ENCODE data around the gene UNC119B. TPM values are rescaled to one million over a fixed set of nuclear protein-coding genes. Genes with fewer than 3 reads are reported as not detected.
A peak's percentile ranks its signal among the peaks of the same experiment; 100 is the strongest.

Gene UNC119B
- total and polyA plus RNA-seq, 2 donors = 9.3 to 12.0 TPM

- peaks cover 0 to 7% of the 10 kb centered on the region in 2 donors for H3K36me3 ChIP-seq (ENCODE audit: control insufficient read depth in 2 of 2, insufficient read depth in 2 of 2, low read length in 1 of 2)
- no peaks in the 10 kb centered on the region for H3K27me3 ChIP-seq (ENCODE audit: control insufficient read depth in 2 of 2, insufficient read depth in 1 of 2, low read length in 1 of 2)
- H3K4me3 ChIP-seq (ENCODE audit: low read length in 2 of 2) = peak within 1 kb of the TSS; percentile 89
- peak; percentile 91 to 99 (median 98) for DNase-seq (ENCODE audit: low read depth in 6 of 9, low spot score in 9 of 9)
- WGBS = under 1% methylated on average over 84 of the region's 84 CpGs
- peak within 1 kb of the TSS; percentile 91 to 99 for H3K27ac ChIP-seq (ENCODE audit: low read depth in 1 of 2, low read length in 1 of 2)
- H3K9me3 ChIP-seq (ENCODE audit: control insufficient read depth in 2 of 2, insufficient read depth in 1 of 2, low read length in 1 of 2) = peaks cover 0 to 7% of the 10 kb centered on the region in 2 donors
- H3K4me1 ChIP-seq (ENCODE audit: control insufficient read depth in 2 of 2, insufficient read depth in 2 of 2, low read length in 2 of 2) = peaks cover 19 to 46% of the 10 kb centered on the region in 2 donors
These were observed 23.3 kb upstream of the UNC119B start, which contains the start of gene MLEC for GRCh38 chr12:120686690-120687577. TSS of gene MLEC (plus strand) at chr12:120687149. CDS start at chr12:120687297, 148 bp downstream.

GRCh38 chr12:120687578-120688289 is 22.5 kb upstream of the UNC119B start:
- under 1% methylated on average over 31 of the region's 31 CpGs for WGBS

GRCh38 chr12:120688527-120689071 is 21.7 kb upstream of the UNC119B start:
- H3K4me1 ChIP-seq (ENCODE audit: control insufficient read depth in 2 of 2, insufficient read depth in 2 of 2, low read length in 2 of 2) = peaks cover 23 to 54% of the 10 kb centered on the region in 2 donors
- H3K27ac ChIP-seq (ENCODE audit: low read depth in 1 of 2, low read length in 1 of 2) = no peak overlapping the region
- no peaks in the 10 kb centered on the region for H3K27me3 ChIP-seq (ENCODE audit: control insufficient read depth in 2 of 2, insufficient read depth in 1 of 2, low read length in 1 of 2)
- peaks cover 0 to 7% of the 10 kb centered on the region in 2 donors for H3K9me3 ChIP-seq (ENCODE audit: control insufficient read depth in 2 of 2, insufficient read depth in 1 of 2, low read length in 1 of 2)
- peak overlapping the region; percentile 89 for H3K4me3 ChIP-seq (ENCODE audit: low read length in 2 of 2)
- peak in 1 of 9 donors; percentile 41 for DNase-seq (ENCODE audit: low read depth in 6 of 9, low spot score in 9 of 9)
- WGBS = 22% methylated on average over 6 of the region's 6 CpGs
- peaks cover 6 to 10% of the 10 kb centered on the region in 2 donors for H3K36me3 ChIP-seq (ENCODE audit: control insufficient read depth in 2 of 2, insufficient read depth in 2 of 2, low read length in 1 of 2)

More at GRCh38 chr12:120687578-120688289, 22.5 kb upstream of the UNC119B start:
- Histone ChIP-seq H3K4me1 (ENCODE audit: control insufficient read depth in 2 of 2, insufficient read depth in 2 of 2, low read length in 2 of 2) (peaks cover 22 to 50% of the 10 kb centered on the region in 2 donors), H3K27ac (ENCODE audit: low read depth in 1 of 2, low read length in 1 of 2) (peak overlapping the region; percentile 66 to 91), H3K27me3 (ENCODE audit: control insufficient read depth in 2 of 2, insufficient read depth in 1 of 2, low read length in 1 of 2) (no peaks in the 10 kb centered on the region), H3K36me3 (ENCODE audit: control insufficient read depth in 2 of 2, insufficient read depth in 2 of 2, low read length in 1 of 2) (peaks cover under 1 to 7% of the 10 kb centered on the region in 2 donors), H3K9me3 (ENCODE audit: control insufficient read depth in 2 of 2, insufficient read depth in 1 of 2, low read length in 1 of 2) (peaks cover 0 to 7% of the 10 kb centered on the region in 2 donors), H3K4me3 (ENCODE audit: low read length in 2 of 2) (peak overlapping the region; percentile 89)
- DNase-seq (ENCODE audit: low read depth in 6 of 9, low spot score in 9 of 9) = peak in 3 of 9 donors; percentile 38 to 69 (median 45)

GRCh38 chr12:120689397-120690082 is 20.7 kb upstream of the UNC119B start:
- H3K4me1 ChIP-seq (ENCODE audit: control insufficient read depth in 2 of 2, insufficient read depth in 2 of 2, low read length in 2 of 2) = peaks cover 23 to 53% of the 10 kb centered on the region in 2 donors
- peaks cover 0 to 7% of the 10 kb centered on the region in 2 donors for H3K9me3 ChIP-seq (ENCODE audit: control insufficient read depth in 2 of 2, insufficient read depth in 1 of 2, low read length in 1 of 2)
- H3K4me3 ChIP-seq (ENCODE audit: low read length in 2 of 2) = no peak overlapping the region
- DNase-seq (ENCODE audit: low read depth in 6 of 9, low spot score in 9 of 9) = no peak
- H3K27ac ChIP-seq (ENCODE audit: low read depth in 1 of 2, low read length in 1 of 2) = no peak overlapping the region
- no peaks in the 10 kb centered on the region for H3K27me3 ChIP-seq (ENCODE audit: control insufficient read depth in 2 of 2, insufficient read depth in 1 of 2, low read length in 1 of 2)
- peaks cover 12 to 20% of the 10 kb centered on the region in 2 donors for H3K36me3 ChIP-seq (ENCODE audit: control insufficient read depth in 2 of 2, insufficient read depth in 2 of 2, low read length in 1 of 2)
- 94% methylated on average over 6 of the region's 6 CpGs for WGBS

GRCh38 chr12:120690083-120690450 is 20.2 kb upstream of the UNC119B start:
- no peak for DNase-seq (ENCODE audit: low read depth in 6 of 9, low spot score in 9 of 9)
- H3K36me3 ChIP-seq (ENCODE audit: control insufficient read depth in 2 of 2, insufficient read depth in 2 of 2, low read length in 1 of 2) = peaks cover 17 to 25% of the 10 kb centered on the region in 2 donors
- no peak overlapping the region for H3K4me3 ChIP-seq (ENCODE audit: low read length in 2 of 2)
- no peak overlapping the region for H3K27ac ChIP-seq (ENCODE audit: low read depth in 1 of 2, low read length in 1 of 2)
- peaks cover 0 to 7% of the 10 kb centered on the region in 2 donors for H3K9me3 ChIP-seq (ENCODE audit: control insufficient read depth in 2 of 2, insufficient read depth in 1 of 2, low read length in 1 of 2)
- H3K4me1 ChIP-seq (ENCODE audit: control insufficient read depth in 2 of 2, insufficient read depth in 2 of 2, low read length in 2 of 2) = peaks cover 23 to 50% of the 10 kb centered on the region in 2 donors
- 93% methylated on average over 2 of the region's 2 CpGs for WGBS
- no peaks in the 10 kb centered on the region for H3K27me3 ChIP-seq (ENCODE audit: control insufficient read depth in 2 of 2, insufficient read depth in 1 of 2, low read length in 1 of 2)

- 91% methylated on average over 3 of the region's 3 CpGs for WGBS
- Histone ChIP-seq H3K27ac (ENCODE audit: low read depth in 1 of 2, low read length in 1 of 2) (no peak overlapping the region), H3K4me1 (ENCODE audit: control insufficient read depth in 2 of 2, insufficient read depth in 2 of 2, low read length in 2 of 2) (peaks cover 23 to 44% of the 10 kb centered on the region in 2 donors), H3K4me3 (ENCODE audit: low read length in 2 of 2) (no peak overlapping the region), H3K9me3 (ENCODE audit: control insufficient read depth in 2 of 2, insufficient read depth in 1 of 2, low read length in 1 of 2) (peaks cover 0 to 7% of the 10 kb centered on the region in 2 donors), H3K36me3 (ENCODE audit: control insufficient read depth in 2 of 2, insufficient read depth in 2 of 2, low read length in 1 of 2) (peaks cover 24 to 34% of the 10 kb centered on the region in 2 donors), H3K27me3 (ENCODE audit: control insufficient read depth in 2 of 2, insufficient read depth in 1 of 2, low read length in 1 of 2) (no peaks in the 10 kb centered on the region)
- DNase-seq (ENCODE audit: low read depth in 6 of 9, low spot score in 9 of 9) = no peak
These were observed 19.3 kb upstream of the UNC119B start for GRCh38 chr12:120690978-120691377.

- H3K4me3 ChIP-seq (ENCODE audit: low read length in 2 of 2) = no peak overlapping the region
- H3K27me3 ChIP-seq (ENCODE audit: control insufficient read depth in 2 of 2, insufficient read depth in 1 of 2, low read length in 1 of 2) = no peaks in the 10 kb centered on the region
- WGBS = 94% methylated on average over 11 of the region's 11 CpGs
- H3K27ac ChIP-seq (ENCODE audit: low read depth in 1 of 2, low read length in 1 of 2) = no peak overlapping the region
- peaks cover 23 to 42% of the 10 kb centered on the region in 2 donors for H3K4me1 ChIP-seq (ENCODE audit: control insufficient read depth in 2 of 2, insufficient read depth in 2 of 2, low read length in 2 of 2)
- H3K36me3 ChIP-seq (ENCODE audit: control insufficient read depth in 2 of 2, insufficient read depth in 2 of 2, low read length in 1 of 2) = peaks cover 38 to 50% of the 10 kb centered on the region in 2 donors
- no peaks in the 10 kb centered on the region for H3K9me3 ChIP-seq (ENCODE audit: control insufficient read depth in 2 of 2, insufficient read depth in 1 of 2, low read length in 1 of 2)
- DNase-seq (ENCODE audit: low read depth in 6 of 9, low spot score in 9 of 9) = no peak
These were observed 17.7 kb upstream of the UNC119B start for GRCh38 chr12:120692524-120693033.

GRCh38 chr12:120693848-120694247 is 16.4 kb upstream of the UNC119B start:
- Histone ChIP-seq H3K4me3 (ENCODE audit: low read length in 2 of 2) (no peak overlapping the region), H3K27ac (ENCODE audit: low read depth in 1 of 2, low read length in 1 of 2) (no peak overlapping the region), H3K4me1 (ENCODE audit: control insufficient read depth in 2 of 2, insufficient read depth in 2 of 2, low read length in 2 of 2) (peaks cover 15 to 29% of the 10 kb centered on the region in 2 donors), H3K9me3 (ENCODE audit: control insufficient read depth in 2 of 2, insufficient read depth in 1 of 2, low read length in 1 of 2) (no peaks in the 10 kb centered on the region), H3K27me3 (ENCODE audit: control insufficient read depth in 2 of 2, insufficient read depth in 1 of 2, low read length in 1 of 2) (no peaks in the 10 kb centered on the region), H3K36me3 (ENCODE audit: control insufficient read depth in 2 of 2, insufficient read depth in 2 of 2, low read length in 1 of 2) (peaks cover 44 to 63% of the 10 kb centered on the region in 2 donors)
- WGBS = 98% methylated on average over 4 of the region's 4 CpGs
- no peak for DNase-seq (ENCODE audit: low read depth in 6 of 9, low spot score in 9 of 9)

All from thymus (tissue), 11 donors.